GM12878 (cell line): ENCODE results near the gene SLAIN2. TPM values are rescaled to one million over a fixed set of nuclear protein-coding genes. Genes with fewer than 3 reads are reported as not detected.

ENCODE experiments used
- ATAC-seq: fragments of 200-7000 bp; cut with Tn5 transposase; 3 replicates; pipeline ENCODE4 v1.9.1; 2020; ENCODE audit warnings: mild to moderate bottlenecking, moderate library complexity
- BruUV-seq: library from RNA; stranded (reverse); fragments of 400-500 nt; replicated peaks from 2 replicates; lab custom pipeline; 2021; lab: Mats Ljungman, UMichigan
- CTCF ChIA-PET: fragments of 300-600 bp; sonication (Branson Sonifier 250); formaldehyde crosslinking; extraction: SDS; loops from one replicate; lab custom pipeline; 2021; ENCODE audit warnings: inconsistent platforms; lab: Yijun Ruan, JAX
- POLR2A ChIA-PET: fragments of 350-600 bp; formaldehyde crosslinking; extraction: SDS; loops from one replicate; lab custom pipeline; 2021; ENCODE audit warnings: inconsistent platforms; lab: Charles Lee
- RAD21 ChIA-PET: fragments of 300-600 bp; sonication (Branson Sonifier 250); formaldehyde crosslinking; loops from one replicate; lab custom pipeline; 2023; ENCODE audit warnings: antibody characterized with exemption; ENCODE audit not compliant: unreplicated experiment; lab: Charles Lee
- SMC1A ChIA-PET: fragments of 300-600 bp; sonication (Branson Sonifier 250); formaldehyde crosslinking; loops from one replicate; lab custom pipeline; 2023; ENCODE audit not compliant: unreplicated experiment, uncharacterized antibody; lab: Charles Lee
- DNase-seq: peaks from one replicate; pipeline ENCODE4 v3.0.0-alpha.2; 2011; ENCODE audit warnings: low read depth, low spot score
- FAIRE-seq: peaks from 3 replicates; lab custom pipeline; 2011; peaks lifted over from hg19 to GRCh38; lab: Jason Lieb, UNC
- H2AFZ ChIP-seq: 2 replicates; pipeline ENCODE4 v1.6.0; 2011; ENCODE audit warnings: low read depth, low read length, control low read depth; ENCODE audit not compliant: control insufficient read depth
- H3K27ac ChIP-seq: 2 replicates; pipeline ENCODE4 v1.5.1; 2011; ENCODE audit warnings: control low read depth; ENCODE audit not compliant: control insufficient read depth, insufficient read depth
- H3K27me3 ChIP-seq, 2 experiments: replicated peaks in 1 of 2; 2 replicates each; pipeline versions ENCODE4 v1.6.0 to v1.6.1; 2011; ENCODE audit warnings: low read length in 1 of 2; ENCODE audit not compliant: control insufficient read depth in 2 of 2, insufficient read depth in 2 of 2
- H3K36me3 ChIP-seq, 2 experiments: 2 replicates each; pipeline ENCODE4 v1.5.1; 2011; ENCODE audit warnings: low read length in 1 of 2; ENCODE audit not compliant: control insufficient read depth in 2 of 2, insufficient read depth in 2 of 2
- H3K4me1 ChIP-seq: 2 replicates; pipeline ENCODE4 v1.6.1; 2011; ENCODE audit warnings: mild to moderate bottlenecking, low read length, moderate library complexity, mixed read lengths; ENCODE audit not compliant: control insufficient read depth, insufficient read depth
- H3K4me2 ChIP-seq: 2 replicates; pipeline ENCODE4 v1.6.0; 2011; ENCODE audit warnings: control low read depth; ENCODE audit not compliant: control insufficient read depth, insufficient read depth
- H3K4me3 ChIP-seq: fragments of 200-600 bp; sonication (generic); 2 replicates; pipeline ENCODE4 v1.5.1; 2016
- H3K79me2 ChIP-seq: 2 replicates; pipeline ENCODE4 v1.6.0; 2011; ENCODE audit warnings: low read length; ENCODE audit not compliant: control insufficient read depth, insufficient read depth
- H3K9ac ChIP-seq: 2 replicates; pipeline ENCODE4 v1.8.0; 2011; ENCODE audit warnings: low read length, control low read depth, mixed read lengths; ENCODE audit not compliant: control insufficient read depth, insufficient read depth
- H3K9me3 ChIP-seq: replicated peaks from 3 replicates; pipeline ENCODE4 v1.5.1; 2011; ENCODE audit warnings: mild to moderate bottlenecking, low read length; ENCODE audit not compliant: control insufficient read depth, insufficient read depth
- H4K20me1 ChIP-seq: 2 replicates; pipeline ENCODE4 v1.6.0; 2011; ENCODE audit not compliant: control insufficient read depth, insufficient read depth
- BRCA1 ChIP-seq: IDR thresholded peaks from 2 replicates; pipeline ENCODE4 v1.6.1; 2011; ENCODE audit warnings: low read depth, low read length, improper control_type of control experiment
- JUNB ChIP-seq: IDR thresholded peaks from 2 replicates; pipeline ENCODE4 v1.6.1; 2016; ENCODE audit warnings: antibody characterized with exemption, mild to moderate bottlenecking
- KDM1A ChIP-seq: fragments of 200-600 bp; sonication (generic); IDR thresholded peaks from 2 replicates; pipeline ENCODE4 v1.6.1; 2016; ENCODE audit warnings: borderline replicate concordance
- NBN ChIP-seq: fragments of 450-650 bp; IDR thresholded peaks from 2 replicates; pipeline ENCODE4 v1.6.1; 2016
- NR2C2 ChIP-seq: IDR thresholded peaks from 2 replicates; pipeline ENCODE4 v1.6.1; 2011; ENCODE audit warnings: borderline replicate concordance, low read depth; ENCODE audit not compliant: control insufficient read depth, insufficient read length
- PAX8 ChIP-seq: fragments of 450-650 bp; IDR thresholded peaks from 2 replicates; pipeline ENCODE4 v1.6.1; 2017; ENCODE audit warnings: mild to moderate bottlenecking, moderate library complexity
- RB1 ChIP-seq: fragments of 450-650 bp; formaldehyde crosslinking; IDR thresholded peaks from 2 replicates; pipeline ENCODE4 v1.6.1; 2017; ENCODE audit warnings: mild to moderate bottlenecking, borderline replicate concordance
- RFX5 ChIP-seq: IDR thresholded peaks from 2 replicates; pipeline ENCODE4 v1.6.1; 2011; ENCODE audit warnings: low read depth, low read length, improper control_type of control experiment
- SIN3A ChIP-seq: IDR thresholded peaks from 2 replicates; pipeline ENCODE4 v1.6.1; 2012; ENCODE audit warnings: low read depth, low read length, improper control_type of control experiment
- SREBF1 ChIP-seq: IDR thresholded peaks from 2 replicates; pipeline ENCODE4 v1.6.1; 2012; ENCODE audit warnings: mild to moderate bottlenecking, low read length
- SREBF2 ChIP-seq: IDR thresholded peaks from 2 replicates; pipeline ENCODE4 v1.6.1; 2012; ENCODE audit warnings: mild to moderate bottlenecking, low read length
- SUZ12 ChIP-seq: fragments of 200-600 bp; sonication (generic); IDR thresholded peaks from one replicate; pipeline ENCODE4 v1.6.1; 2018; ENCODE audit warnings: antibody characterized with exemption, mild to moderate bottlenecking; ENCODE audit not compliant: unreplicated experiment
- TCF3 ChIP-seq: IDR thresholded peaks from 2 replicates; pipeline ENCODE4 v1.6.1; 2012; ENCODE audit warnings: low read depth, mild to moderate bottlenecking, low read length, borderline replicate concordance; ENCODE audit not compliant: insufficient read depth
- ZNF24 ChIP-seq: fragments of 450-650 bp; IDR thresholded peaks from 2 replicates; pipeline ENCODE4 v1.6.1; 2017; ENCODE audit warnings: antibody characterized with exemption, mild to moderate bottlenecking
- WGBS: methylation state at CpG from one replicate; pipeline ENCODE4 v1.1.6; 2016; ENCODE audit warnings: low lambda C conversion rate; ENCODE audit not compliant: insufficient replicate concordance, insufficient coverage; ENCODE audit errors: missing lambda C conversion rate; 5-methylcytosine and 5-hydroxymethylcytosine counted together
- in situ Hi-C: fragments of 300-500 bp; cut with MboI; formaldehyde crosslinking; loops from 9 replicates; pipeline ENCODE4 v1.14.3; 2018; ENCODE audit warnings: mixed read lengths
- intact Hi-C: fragments of 100-400 bp; cut with micrococcal nuclease; formaldehyde crosslinking; loops from one replicate; pipeline ENCODE4 v1.14.2; 2022; ENCODE audit not compliant: unreplicated experiment
- polyA plus RNA-seq, 11 experiments: library from polyadenylated mRNA; depleted of rRNA in 4 of 11; unstranded in 6 of 11; stranded (reverse) in 5 of 11; fragments of >200 nt; fragmentation: Nextera tagmentation in 4 of 11; fragmentation: Illumina TruSeq in 1 of 11; extraction: Ambion mirVana in 4 of 11; extraction: Trizol in 1 of 11; gene quantifications; 1 replicate in 1 of 11; 2 replicates in 10 of 11; pipeline versions ENCODE4 v1.2.1 to v1.2.3, GENCODE V29; 2011 to 2016; ENCODE audit warnings: inconsistent platforms in 2 of 11, missing spikeins in 2 of 11, low read depth in 1 of 11
- total RNA-seq, 4 experiments: library from RNA; depleted of rRNA in 3 of 4; stranded (reverse); fragments of >200 nt in 3 of 4; fragmentation: Illumina TruSeq in 1 of 4; extraction: Trizol in 1 of 4; gene quantifications; 2 replicates each; pipeline versions ENCODE4 v1.2.1 to v1.2.3, GENCODE V29; 2013 to 2021
- TF ChIP-seq, protein P1 (sequence below): fragments of 450-650 bp; formaldehyde crosslinking; IDR thresholded peaks from 2 replicates; pipeline ENCODE4 v1.4.0; 2022; ENCODE audit warnings: mild to moderate bottlenecking, moderate library complexity
- TF ChIP-seq, protein P2 (sequence below): fragments of 150-350 bp; IDR thresholded peaks from 2 replicates; pipeline ENCODE4 v1.6.1; 2016; ENCODE audit warnings: low read depth, low read length
- TF ChIP-seq, protein P3 (sequence below): fragments of 450-650 bp; IDR thresholded peaks from 2 replicates; pipeline ENCODE4 v1.6.1; 2017; ENCODE audit warnings: mild to moderate bottlenecking, low read depth, inconsistent platforms; ENCODE audit not compliant: poor library complexity, severe bottlenecking

SLAIN2 gene
- total and polyA plus RNA-seq, 10 of the 15 experiments (the other 5 are each of a cell fraction or from before 2014, with no cell fraction given) = 4.3 to 96.6 (median 25.4) TPM

DNA sequence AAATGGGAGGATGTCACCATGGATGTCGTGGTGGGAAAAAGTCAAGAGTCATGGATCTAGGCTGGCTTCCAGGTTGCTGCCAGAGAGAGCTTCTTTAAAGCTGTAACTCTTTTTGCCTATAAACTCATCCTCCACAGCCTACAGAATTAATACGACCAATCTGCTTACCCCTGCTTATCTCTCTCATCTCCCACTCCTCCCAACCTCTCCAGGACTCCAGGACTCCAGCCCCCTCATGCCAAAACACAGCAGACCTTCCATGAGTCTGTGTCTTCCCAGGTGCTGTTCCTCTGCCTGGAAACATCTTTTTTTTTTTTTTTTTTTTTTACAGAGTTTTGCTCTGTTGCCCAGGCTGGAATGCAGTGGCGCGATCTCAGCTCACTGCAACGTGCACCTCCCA is 126.6 kb downstream of the SLAIN2 start (continued):
- TF ChIP-seq SUZ12 (no peak), NBN (no peak), JUNB (no peak), RFX5 (no peak), SREBF1 (no peak), PAX8 (no peak), SREBF2 (no peak)
- TF ChIP-seq, protein P1, sequence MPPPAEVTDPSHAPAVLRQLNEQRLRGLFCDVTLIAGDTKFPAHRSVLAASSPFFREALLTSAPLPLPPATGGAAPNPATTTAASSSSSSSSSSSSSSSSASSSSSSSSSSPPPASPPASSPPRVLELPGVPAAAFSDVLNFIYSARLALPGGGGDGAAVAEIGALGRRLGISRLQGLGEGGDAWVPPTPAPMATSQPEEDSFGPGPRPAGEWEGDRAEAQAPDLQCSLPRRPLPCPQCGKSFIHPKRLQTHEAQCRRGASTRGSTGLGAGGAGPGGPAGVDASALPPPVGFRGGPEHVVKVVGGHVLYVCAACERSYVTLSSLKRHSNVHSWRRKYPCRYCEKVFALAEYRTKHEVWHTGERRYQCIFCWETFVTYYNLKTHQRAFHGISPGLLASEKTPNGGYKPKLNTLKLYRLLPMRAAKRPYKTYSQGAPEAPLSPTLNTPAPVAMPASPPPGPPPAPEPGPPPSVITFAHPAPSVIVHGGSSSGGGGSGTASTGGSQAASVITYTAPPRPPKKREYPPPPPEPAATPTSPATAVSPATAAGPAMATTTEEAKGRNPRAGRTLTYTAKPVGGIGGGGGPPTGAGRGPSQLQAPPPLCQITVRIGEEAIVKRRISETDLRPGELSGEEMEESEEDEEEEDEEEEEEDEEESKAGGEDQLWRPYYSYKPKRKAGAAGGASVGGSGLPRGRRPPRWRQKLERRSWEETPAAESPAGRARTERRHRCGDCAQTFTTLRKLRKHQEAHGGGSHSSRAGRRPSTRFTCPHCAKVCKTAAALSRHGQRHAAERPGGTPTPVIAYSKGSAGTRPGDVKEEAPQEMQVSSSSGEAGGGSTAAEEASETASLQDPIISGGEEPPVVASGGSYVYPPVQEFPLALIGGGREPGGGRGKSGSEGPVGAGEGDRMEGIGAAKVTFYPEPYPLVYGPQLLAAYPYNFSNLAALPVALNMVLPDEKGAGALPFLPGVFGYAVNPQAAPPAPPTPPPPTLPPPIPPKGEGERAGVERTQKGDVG (CRISPR knock-in tag) = no peak

DNA sequence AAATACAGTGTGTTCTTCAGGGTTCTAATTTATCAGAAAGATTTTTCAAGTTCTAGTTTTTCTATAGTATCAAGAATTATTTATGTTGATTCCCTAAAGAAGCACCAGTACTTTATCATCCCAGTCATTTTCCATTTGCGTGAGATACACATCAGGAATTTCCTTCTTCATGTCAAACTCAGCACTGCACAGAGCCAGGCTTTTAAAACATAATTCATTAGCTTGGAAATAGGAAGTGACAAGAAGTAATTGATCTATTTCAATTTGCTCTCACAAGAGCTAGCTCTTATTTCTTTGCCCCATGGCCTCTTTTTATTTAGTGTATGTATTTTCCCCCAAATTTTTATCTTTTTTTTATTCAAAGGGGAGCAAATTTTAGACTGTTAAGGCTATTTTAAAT is 128.8 kb downstream of the SLAIN2 start:
- no peaks in the 10 kb centered on the region for H3K9me3 ChIP-seq
- H3K9ac ChIP-seq = no peak overlapping the region
- H4K20me1 ChIP-seq = no peaks in the 10 kb centered on the region
- DNase-seq (no peak), FAIRE-seq (no peak), ATAC-seq (no peak)
- H3K36me3 ChIP-seq = no peaks in the 10 kb centered on the region
- BruUV-seq = no TSS peak
- no peak overlapping the region for H3K4me2 ChIP-seq
- H3K27me3 ChIP-seq = no peaks in the 10 kb centered on the region
- 88% methylated on average over 1 of the region's 1 CpG for WGBS
- in situ Hi-C loops (no loop called here), intact Hi-C loops (no loop called here)
- POLR2A ChIA-PET = no interaction called here
- H3K4me1 ChIP-seq = no peaks in the 10 kb centered on the region; the same call in 1 of the 2 replicates
- H3K79me2 ChIP-seq = no peaks in the 10 kb centered on the region
- SMC1A ChIA-PET = no interaction called here
- CTCF ChIA-PET = no interaction called here
- RAD21 ChIA-PET = interaction anchor here (1.4 kb wide), 1 partner anchor 16 kb away, joined by 3 read pairs; no protein-coding TSS in a partner anchor
- H2AFZ ChIP-seq = no peak overlapping the region
- H3K4me3 ChIP-seq = no peak overlapping the region
- no peak overlapping the region for H3K27ac ChIP-seq
- TF ChIP-seq ZNF24 (no peak), SREBF1 (no peak), TCF3 (no peak), BRCA1 (no peak), RB1 (no peak), SIN3A (no peak), NR2C2 (no peak), KDM1A (no peak)
- TF ChIP-seq, protein P2, sequence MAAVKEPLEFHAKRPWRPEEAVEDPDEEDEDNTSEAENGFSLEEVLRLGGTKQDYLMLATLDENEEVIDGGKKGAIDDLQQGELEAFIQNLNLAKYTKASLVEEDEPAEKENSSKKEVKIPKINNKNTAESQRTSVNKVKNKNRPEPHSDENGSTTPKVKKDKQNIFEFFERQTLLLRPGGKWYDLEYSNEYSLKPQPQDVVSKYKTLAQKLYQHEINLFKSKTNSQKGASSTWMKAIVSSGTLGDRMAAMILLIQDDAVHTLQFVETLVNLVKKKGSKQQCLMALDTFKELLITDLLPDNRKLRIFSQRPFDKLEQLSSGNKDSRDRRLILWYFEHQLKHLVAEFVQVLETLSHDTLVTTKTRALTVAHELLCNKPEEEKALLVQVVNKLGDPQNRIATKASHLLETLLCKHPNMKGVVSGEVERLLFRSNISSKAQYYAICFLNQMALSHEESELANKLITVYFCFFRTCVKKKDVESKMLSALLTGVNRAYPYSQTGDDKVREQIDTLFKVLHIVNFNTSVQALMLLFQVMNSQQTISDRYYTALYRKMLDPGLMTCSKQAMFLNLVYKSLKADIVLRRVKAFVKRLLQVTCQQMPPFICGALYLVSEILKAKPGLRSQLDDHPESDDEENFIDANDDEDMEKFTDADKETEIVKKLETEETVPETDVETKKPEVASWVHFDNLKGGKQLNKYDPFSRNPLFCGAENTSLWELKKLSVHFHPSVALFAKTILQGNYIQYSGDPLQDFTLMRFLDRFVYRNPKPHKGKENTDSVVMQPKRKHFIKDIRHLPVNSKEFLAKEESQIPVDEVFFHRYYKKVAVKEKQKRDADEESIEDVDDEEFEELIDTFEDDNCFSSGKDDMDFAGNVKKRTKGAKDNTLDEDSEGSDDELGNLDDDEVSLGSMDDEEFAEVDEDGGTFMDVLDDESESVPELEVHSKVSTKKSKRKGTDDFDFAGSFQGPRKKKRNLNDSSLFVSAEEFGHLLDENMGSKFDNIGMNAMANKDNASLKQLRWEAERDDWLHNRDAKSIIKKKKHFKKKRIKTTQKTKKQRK = no peak
- TF ChIP-seq, protein P3, sequence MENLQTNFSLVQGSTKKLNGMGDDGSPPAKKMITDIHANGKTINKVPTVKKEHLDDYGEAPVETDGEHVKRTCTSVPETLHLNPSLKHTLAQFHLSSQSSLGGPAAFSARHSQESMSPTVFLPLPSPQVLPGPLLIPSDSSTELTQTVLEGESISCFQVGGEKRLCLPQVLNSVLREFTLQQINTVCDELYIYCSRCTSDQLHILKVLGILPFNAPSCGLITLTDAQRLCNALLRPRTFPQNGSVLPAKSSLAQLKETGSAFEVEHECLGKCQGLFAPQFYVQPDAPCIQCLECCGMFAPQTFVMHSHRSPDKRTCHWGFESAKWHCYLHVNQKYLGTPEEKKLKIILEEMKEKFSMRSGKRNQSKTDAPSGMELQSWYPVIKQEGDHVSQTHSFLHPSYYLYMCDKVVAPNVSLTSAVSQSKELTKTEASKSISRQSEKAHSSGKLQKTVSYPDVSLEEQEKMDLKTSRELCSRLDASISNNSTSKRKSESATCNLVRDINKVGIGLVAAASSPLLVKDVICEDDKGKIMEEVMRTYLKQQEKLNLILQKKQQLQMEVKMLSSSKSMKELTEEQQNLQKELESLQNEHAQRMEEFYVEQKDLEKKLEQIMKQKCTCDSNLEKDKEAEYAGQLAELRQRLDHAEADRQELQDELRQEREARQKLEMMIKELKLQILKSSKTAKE = no peak
